GM12875 (cell line): ENCODE results near the gene TJAP1.
A peak's percentile ranks its signal among the peaks of the same experiment; 100 is the strongest.

Experiments
- H3K4me3 ChIP-seq: one replicate; pipeline ENCODE4 v1.5.1; 2011; ENCODE audit warnings: low read depth, low read length, control low read depth
- CTCF ChIP-seq: IDR thresholded peaks from 2 replicates; pipeline ENCODE4 v1.5.1; 2011; ENCODE audit warnings: low read depth, mild to moderate bottlenecking, control low read depth, inconsistent platforms, low read length, moderate library complexity, borderline replicate concordance; ENCODE audit not compliant: insufficient read depth

Gene TJAP1

GRCh38 chr6:43509984-43510826 lies 32.8 kb downstream of the TJAP1 start, which contains the start of gene LRRC73:
TSS of gene LRRC73 (minus strand) at chr6:43510346. CDS start at chr6:43509785, 561 bp downstream.
- no peak for TF ChIP-seq CTCF
- H3K4me3 ChIP-seq, result peak within 1 kb of the TSS; percentile 51

GRCh38 chr6:43510827-43511163 lies 33.4 kb downstream of the TJAP1 start:
- H3K4me3 ChIP-seq, result no peak overlapping the region
- TF ChIP-seq CTCF, result no peak

GRCh38 chr6:43511824-43512415 lies 34.5 kb downstream of the TJAP1 start:
- no peak overlapping the region for H3K4me3 ChIP-seq
- no peak for TF ChIP-seq CTCF

GRCh38 chr6:43515808-43516207 lies 38.4 kb downstream of the TJAP1 start:
- TF ChIP-seq CTCF, result no peak
- H3K4me3 ChIP-seq, result peak overlapping the region; percentile 70

- peak overlapping the region; percentile 70 for H3K4me3 ChIP-seq
- no peak for TF ChIP-seq CTCF
Measured at GRCh38 chr6:43516367-43516696, 39.0 kb downstream of the TJAP1 start.

- TF ChIP-seq CTCF, result no peak
- peak within 1 kb of the TSS; percentile 70 for H3K4me3 ChIP-seq
Measured at GRCh38 chr6:43516697-43517504, 39.5 kb downstream of the TJAP1 start, which contains the start of the genes POLR1C and YIPF3. TSS of gene POLR1C (plus strand) at chr6:43517089. CDS start at chr6:43517110, 21 bp downstream. TSS of gene YIPF3 (minus strand) at chr6:43516926. CDS start at chr6:43516807, 119 bp downstream.
